HG03280 (cell line): ENCODE results near the gene PTPN22.
"Not testable (repeated sequence)": the region's sequence is repeated elsewhere in the genome, so short reads cannot be mapped to it uniquely, and the experiment has no call there.

ENCODE experiments used
- ATAC-seq: cut with Tn5 transposase; IDR thresholded peaks from one replicate; pipeline ENCODE4 v1.9.1; 2021; ENCODE audit warnings: mild to moderate bottlenecking, moderate library complexity; ENCODE audit not compliant: unreplicated experiment

PTPN22 gene

DNA sequence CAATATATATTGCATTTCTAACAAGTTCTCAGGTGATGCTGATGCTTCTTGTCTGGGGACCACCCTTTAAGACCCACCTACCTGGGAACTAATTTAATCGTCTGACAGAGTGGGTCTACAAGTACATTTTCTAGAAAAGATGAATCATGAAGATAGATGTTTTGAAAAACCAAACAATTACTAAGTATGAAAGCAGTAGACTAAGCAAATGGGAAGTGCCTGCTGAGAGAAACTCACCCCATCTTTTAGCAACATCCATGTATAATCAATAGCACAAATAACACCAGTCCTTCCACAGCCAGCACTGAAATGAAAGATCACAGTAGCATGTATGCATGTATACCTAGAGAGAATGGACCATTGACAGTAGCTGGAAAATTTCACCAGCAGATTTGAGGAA is 17.3 kb downstream of the PTPN22 start:
- ATAC-seq, result no peak

DNA sequence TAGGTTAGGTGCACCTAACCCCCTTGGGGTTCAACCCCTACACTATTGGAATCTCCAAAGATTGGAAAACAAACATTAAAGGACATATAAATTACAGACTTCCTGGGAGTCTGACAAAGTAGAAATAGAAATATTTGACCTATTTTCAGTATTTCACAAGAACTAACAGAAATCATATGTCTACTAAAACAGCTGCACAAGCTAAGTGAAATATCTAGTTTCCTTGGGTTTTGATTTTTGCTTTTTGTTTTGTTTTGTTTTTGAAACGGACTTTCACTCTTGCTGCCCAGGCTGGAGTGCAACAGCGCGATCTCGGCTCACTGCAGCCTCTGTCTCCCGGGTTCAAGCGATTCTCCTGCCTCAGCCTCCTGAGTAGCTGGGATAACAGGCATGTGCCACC is 18.8 kb downstream of the PTPN22 start:
- not testable (repeated sequence) for ATAC-seq

GRCh38 chr1:113850127-113850796 is 21.2 kb downstream of the PTPN22 start:
- no peak for ATAC-seq

- no peak for ATAC-seq
Measured at GRCh38 chr1:113849072-113849471, 22.4 kb downstream of the PTPN22 start.

DNA sequence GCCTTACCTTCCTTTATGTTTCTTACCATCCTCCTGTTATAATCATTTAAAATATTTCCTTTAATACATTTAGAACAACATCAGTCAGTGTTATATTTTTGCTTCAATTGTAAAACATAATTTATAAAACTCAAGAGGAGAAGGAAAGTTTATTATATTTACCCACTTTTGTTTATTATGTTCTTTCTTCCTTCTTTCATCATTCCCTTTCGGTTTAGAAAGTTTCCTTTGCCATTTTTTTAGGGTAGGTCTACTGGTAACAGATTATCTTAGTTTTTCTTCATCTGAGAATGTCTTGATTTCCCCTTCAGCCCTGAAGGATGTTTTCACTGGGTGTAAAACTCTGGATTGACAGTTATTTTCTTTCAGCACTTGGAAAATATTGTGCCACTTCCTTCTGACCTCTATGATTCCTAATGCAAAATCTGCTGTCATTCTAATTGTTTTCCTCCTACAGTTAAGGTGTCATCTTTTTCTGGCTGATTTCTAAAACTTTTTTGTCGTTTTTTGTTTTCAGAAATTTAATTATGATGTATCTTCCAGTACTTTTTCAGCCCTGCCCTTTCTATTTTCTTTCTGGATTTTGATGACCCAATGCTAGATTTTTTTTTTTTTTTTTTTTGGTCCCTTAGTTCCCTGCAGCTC is 25.0 kb downstream of the PTPN22 start:
- no peak for ATAC-seq

DNA sequence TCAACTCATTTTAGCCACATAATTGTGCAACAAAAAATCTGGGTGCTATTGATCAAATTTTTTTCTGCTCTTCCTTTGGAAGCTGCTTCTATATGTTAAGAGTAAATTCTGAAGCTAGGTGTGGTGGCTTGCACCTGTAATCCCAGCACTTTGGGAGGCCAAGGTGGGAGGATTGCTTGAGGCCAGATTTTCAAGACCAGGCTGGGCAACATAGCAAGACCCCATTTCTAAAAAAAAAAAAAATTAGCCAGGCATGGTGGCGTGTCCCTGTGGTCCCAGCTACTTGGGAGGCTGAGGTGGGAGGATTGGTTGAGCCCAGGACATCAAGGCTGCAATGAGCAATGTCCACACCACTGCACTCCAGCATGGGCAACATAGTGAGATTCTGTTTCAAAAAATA is 35.0 kb downstream of the PTPN22 start:
- ATAC-seq, result no peak

DNA sequence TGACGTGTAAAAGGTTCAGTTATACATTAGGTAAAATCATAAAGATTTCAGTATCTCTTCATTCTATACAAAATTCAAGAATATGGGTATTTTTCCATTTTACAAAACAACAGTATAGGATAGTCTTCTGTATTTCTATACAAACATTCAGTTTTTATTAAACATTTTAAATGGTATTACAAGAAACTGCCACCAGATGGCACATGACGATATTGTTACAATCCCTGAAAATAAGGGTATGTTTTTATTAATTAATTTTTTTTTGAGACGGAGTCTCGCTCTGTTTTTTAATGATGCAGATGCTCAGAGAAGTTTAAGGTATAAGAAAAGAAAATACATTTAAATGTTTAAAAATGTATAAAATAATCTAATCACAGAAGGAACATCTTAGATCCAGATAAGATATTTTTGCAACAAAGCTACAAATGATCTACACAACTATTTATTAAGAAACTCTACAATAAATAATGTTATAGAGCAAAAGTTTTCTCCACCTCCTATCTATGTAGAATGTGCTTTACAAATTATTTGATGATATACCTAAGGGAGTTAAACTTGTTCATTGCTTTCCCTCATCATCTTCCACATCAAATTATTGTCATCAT is 35.7 kb downstream of the PTPN22 start:
- no peak for ATAC-seq

- no peak for ATAC-seq
Measured at GRCh38 chr1:113834716-113835115, 36.8 kb downstream of the PTPN22 start.

GRCh38 chr1:113830039-113830438 is 41.5 kb downstream of the PTPN22 start:
- ATAC-seq, result no peak

GRCh38 chr1:113821916-113822315 is 49.6 kb downstream of the PTPN22 start:
- ATAC-seq, result no peak

DNA sequence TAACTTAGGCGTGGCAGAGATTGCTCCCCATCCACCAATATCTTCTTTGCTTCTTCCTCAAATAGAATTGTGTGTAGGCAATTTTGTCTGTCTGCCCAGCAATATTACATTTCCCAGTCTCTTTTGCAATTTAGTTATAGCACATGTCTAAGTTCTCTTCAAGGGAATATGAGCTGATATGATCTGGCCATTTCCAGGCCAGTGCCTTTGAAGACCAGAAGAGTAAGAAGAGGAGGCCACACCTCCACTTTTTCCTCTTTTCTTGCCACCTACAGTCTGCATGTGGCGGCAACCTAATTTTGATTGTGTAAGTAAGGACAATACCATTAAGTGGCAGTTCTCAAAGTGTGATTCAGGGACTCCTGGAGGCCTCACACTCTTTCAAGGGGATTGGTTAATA is 52.9 kb downstream of the PTPN22 start:
- no peak for ATAC-seq

DNA sequence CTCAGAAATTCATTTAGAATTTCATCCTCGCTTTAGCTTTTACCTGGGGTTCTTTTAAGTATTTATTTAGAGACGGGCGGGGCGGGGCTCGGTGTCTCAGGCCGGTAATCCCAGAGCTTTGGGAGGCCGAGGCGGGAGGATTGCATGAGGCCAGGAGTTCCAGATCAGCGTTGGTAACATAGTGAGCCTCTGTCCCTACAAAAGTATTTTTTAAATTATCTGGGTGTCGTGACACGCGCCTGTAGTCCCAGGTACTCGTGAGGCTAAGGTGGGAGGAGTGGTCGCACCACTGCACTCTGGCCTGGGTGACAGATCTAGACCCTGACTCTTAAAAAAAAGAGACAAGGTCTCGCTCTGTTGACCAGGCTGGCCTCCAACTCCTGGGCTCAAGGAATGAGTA is 58.3 kb downstream of the PTPN22 start:
- ATAC-seq, result no peak

DNA sequence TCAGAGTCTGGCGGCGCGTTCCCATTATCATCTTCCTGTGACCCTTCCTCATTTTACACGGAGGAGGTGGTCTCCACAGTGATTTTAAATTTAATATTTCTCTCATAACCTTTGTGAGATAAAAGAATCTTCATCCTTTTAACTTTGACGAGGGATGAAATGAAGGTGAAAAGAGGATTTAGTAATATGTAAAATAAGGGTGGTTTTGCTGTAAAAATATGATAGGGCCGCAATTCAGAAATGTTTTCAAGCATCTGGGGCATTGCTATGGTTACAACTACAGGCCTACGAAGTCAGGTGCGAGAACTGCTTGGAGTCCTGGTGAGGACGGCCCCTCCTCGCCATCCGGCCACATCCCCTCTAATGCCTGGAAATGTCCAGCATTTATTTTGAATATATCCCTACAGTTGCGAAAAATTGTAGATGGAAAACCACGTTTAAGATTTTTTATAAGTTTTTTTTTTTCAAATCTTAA is 58.8 kb downstream of the PTPN22 start:
- ATAC-seq, result no peak

DNA sequence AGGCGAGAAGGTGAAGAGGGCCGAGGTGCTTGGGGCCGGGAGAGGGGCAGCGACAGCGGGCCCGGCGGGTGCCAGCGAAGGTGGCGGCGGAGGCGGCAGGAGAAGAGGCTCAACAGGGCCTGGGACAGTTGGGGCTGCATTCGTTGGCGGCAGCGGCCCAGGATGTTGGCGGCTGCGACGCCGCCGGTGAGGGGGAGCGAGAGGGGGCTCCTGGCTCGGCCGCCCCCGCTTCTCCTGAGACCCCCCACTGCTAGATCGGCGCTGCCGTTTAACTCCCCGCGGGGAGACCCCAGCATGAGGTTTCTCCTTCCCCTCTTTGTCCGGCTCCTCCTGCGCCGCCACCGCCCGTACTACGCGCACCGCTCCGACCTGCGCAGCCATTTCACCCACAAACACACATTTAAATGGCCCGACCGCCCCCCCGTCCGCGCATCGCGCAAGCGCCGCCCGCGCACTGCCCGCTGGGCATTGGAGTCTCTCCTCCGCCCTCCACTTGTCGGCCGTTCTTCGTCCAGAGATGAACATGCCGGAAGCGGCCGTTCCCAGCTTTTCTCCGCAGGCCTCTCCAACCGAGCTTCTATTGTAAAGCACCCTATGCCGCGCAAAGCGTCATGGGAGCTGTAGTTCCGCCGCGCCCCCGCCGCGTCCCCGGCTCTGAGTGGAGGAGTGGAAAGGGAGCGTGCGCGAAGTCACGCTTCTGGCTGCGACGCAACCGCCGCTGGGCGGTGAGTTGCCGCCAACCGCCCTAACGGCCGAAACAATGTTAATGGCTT is 59.4 kb downstream of the PTPN22 start, which contains the start of gene RSBN1:
Gene RSBN1 (minus strand): TSS at position 589 of the 773 bp plus-strand sequence. CDS start 64 bp downstream, at position 525.
- ATAC-seq, result peak; percentile 91

DNA sequence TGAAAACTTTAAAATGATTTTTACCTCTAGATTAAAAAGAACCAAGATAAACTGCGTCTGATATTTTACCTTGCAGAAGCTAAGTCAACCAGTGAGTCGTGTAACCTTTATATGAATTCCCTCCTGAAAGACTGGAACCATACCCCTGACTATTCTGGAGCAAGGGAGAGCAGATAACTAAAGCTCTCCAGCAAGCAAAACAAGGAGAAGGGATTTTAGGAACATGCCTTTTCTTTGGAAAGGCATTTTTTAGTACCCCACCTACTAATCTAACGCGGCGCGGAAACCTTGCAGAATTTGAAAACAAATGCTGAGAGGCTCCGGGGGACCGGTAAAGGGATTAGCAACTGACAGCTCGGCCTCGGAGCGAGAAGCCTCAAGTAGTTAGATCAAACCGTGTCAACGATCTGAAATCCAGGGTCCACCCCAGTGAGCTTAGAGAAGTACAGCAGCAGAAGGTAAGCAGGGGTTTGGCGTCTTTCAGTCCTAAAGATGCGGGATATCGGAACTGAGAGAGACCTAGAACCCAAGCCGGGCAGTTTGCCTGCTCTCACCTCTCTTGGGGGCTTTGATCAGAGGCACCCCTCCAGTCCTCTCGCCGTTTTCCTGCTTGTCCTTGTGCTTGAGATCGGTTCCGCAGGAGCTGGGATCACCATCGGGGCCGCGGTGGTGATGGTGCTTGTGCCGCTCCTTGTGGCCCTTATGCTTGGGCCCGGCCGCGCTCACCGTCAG is 60.2 kb downstream of the PTPN22 start:
- peak; percentile 1 for ATAC-seq

- no peak for ATAC-seq
Measured at GRCh38 chr1:113809670-113810602, 61.6 kb downstream of the PTPN22 start.

DNA sequence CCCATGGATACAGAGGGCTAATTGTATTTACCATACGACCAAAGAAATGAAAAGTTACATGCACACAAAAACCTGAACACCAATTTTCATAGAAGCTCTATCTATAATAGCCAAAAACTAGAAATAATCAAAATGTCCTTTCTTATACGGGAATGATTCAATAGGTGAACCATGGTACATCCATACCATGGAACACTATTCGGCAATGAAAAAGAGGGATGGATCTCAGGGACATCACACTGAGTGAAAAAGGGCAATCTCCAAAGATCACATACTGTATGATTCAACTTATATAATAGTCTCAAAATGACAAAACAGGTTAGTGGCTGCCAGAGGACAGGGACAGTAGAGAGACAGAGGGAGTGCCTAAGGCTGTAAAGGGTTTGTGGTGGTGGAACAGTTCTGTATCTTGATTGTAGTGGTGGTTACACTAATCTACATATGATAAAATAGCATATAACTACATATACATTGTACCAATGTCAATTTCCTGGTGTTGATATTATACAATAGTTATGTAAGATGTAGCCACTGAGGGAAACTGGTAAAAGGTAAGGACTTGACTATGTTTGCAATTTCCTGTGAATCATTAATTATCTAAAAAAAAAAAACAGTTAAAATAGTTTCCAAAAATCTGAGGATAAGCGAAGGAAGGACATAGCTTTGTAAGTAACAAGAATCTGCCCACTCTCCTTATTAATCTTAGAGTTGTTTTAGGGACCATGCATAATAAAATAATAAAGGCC is 62.9 kb downstream of the PTPN22 start:
- no peak for ATAC-seq

DNA sequence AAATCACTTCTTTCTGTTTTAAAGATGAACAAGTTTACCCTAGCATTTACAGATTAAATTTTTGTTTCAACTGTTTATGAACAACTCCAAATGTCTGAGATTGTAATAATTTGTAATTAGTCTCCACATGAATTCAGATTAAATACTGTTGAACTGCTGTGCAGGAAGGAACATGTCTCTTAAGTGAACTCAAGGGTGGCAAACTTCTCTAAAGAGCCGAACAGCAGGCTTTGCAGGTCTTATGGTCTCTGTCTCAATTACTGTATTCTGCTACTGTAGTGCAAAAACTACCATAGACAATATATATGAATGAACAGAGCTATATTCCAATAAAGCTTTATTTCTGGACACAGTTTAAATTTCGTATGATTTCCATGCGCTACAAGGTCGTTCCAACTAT is 65.9 kb downstream of the PTPN22 start:
- ATAC-seq, result no peak

DNA sequence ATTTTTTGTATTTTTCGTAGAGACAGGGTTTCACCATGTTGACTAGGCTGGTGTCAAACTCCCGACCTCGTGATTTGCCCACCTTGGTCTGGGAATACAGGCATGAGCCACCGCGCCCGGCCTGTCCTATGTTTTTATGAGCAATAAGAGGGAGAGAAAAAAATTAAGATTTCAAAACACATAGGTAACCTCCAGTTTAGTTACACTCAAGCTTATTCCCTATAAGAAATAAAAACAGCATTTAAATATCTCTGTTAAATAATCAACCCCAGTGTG is 66.3 kb downstream of the PTPN22 start:
- ATAC-seq, result no peak
